Endothelial cell of umbilical vein (primary cell): Measurements from ENCODE around the gene MALRD1. TPM values are rescaled to one million over a fixed set of nuclear protein-coding genes. Genes with fewer than 3 reads are reported as not detected.

Experiments used
- BruUV-seq: library from RNA; stranded (reverse); fragments of 400-500 nt; replicated peaks from 2 replicates; lab custom pipeline; 2021; lab: Mats Ljungman, UMichigan
- CTCF ChIA-PET: fragments of 300-600, 350-600 bp; sonication (Branson Sonifier 250); formaldehyde crosslinking; loops from one replicate; lab custom pipeline; 2021; ENCODE audit warnings: antibody characterized with exemption, inconsistent platforms; lab: Charles Lee
- POLR2A ChIA-PET: fragments of 300-600, 350-600 bp; sonication (Branson Sonifier 250); formaldehyde crosslinking; loops from one replicate; lab custom pipeline; 2021; ENCODE audit warnings: antibody characterized with exemption, inconsistent platforms; lab: Charles Lee
- DNase-seq: peaks from one replicate; pipeline ENCODE4 v3.0.0-alpha.2; 2011; ENCODE audit warnings: low read depth, low spot score
- FAIRE-seq: peaks from 2 replicates; lab custom pipeline; 2011; peaks lifted over from hg19 to GRCh38; lab: Jason Lieb, UNC
- H2AFZ ChIP-seq: 2 replicates; pipeline ENCODE4 v1.6.0; 2012; ENCODE audit warnings: low read depth, low read length, control low read depth, inconsistent platforms
- H3K27ac ChIP-seq: 2 replicates; pipeline ENCODE4 v1.5.1; 2011; ENCODE audit warnings: low read depth, mild to moderate bottlenecking, control low read depth, low read length, moderate library complexity; ENCODE audit not compliant: insufficient read depth
- H3K27me3 ChIP-seq, 2 experiments: 2 replicates each; pipeline versions ENCODE4 v1.6.0 to v1.6.1; 2011; ENCODE audit warnings: low read length in 2 of 2, mixed read lengths in 1 of 2; ENCODE audit not compliant: control insufficient read depth in 2 of 2, insufficient read depth in 2 of 2
- H3K36me3 ChIP-seq, 2 experiments: 2 replicates in 1 of 2; 3 replicates in 1 of 2; pipeline ENCODE4 v1.5.1; 2011; ENCODE audit warnings: low read length in 2 of 2, mild to moderate bottlenecking in 1 of 2, moderate library complexity in 1 of 2; ENCODE audit not compliant: control insufficient read depth in 2 of 2, insufficient read depth in 2 of 2; ENCODE audit errors: extremely low read depth in 1 of 2
- H3K4me1 ChIP-seq: 3 replicates; pipeline ENCODE4 v1.5.1; 2011; ENCODE audit warnings: mild to moderate bottlenecking, low read length; ENCODE audit not compliant: control insufficient read depth, insufficient read depth; ENCODE audit errors: extremely low read depth
- H3K4me2 ChIP-seq: 2 replicates; pipeline ENCODE4 v1.6.1; 2011; ENCODE audit warnings: low read length, control low read depth, mixed read lengths; ENCODE audit not compliant: insufficient read depth
- H3K4me3 ChIP-seq, 3 experiments: fragments of 200-600 bp in 1 of 3; sonication (generic), shearing (Covaris generic) in 1 of 3; replicated peaks in 1 of 3; 2 replicates each; pipeline ENCODE4 v1.5.1; 2011 to 2016; ENCODE audit warnings: control low read depth in 3 of 3, low read length in 3 of 3, mild to moderate bottlenecking in 2 of 3, inconsistent platforms in 1 of 3, low read depth in 1 of 3, moderate library complexity in 1 of 3; ENCODE audit not compliant: insufficient read depth in 1 of 3
- H3K79me2 ChIP-seq: 2 replicates; pipeline ENCODE4 v1.6.0; 2012; ENCODE audit warnings: low read length, inconsistent platforms; ENCODE audit not compliant: control insufficient read depth, insufficient read depth
- H3K9ac ChIP-seq: replicated peaks from 2 replicates; pipeline ENCODE3; 2011; ENCODE audit warnings: low read length, control low read depth; ENCODE audit not compliant: insufficient read depth; ENCODE audit errors: extremely low read depth
- H3K9me1 ChIP-seq: replicated peaks from 3 replicates; pipeline ENCODE4 v1.6.0; 2011; ENCODE audit warnings: mild to moderate bottlenecking, low read length; ENCODE audit not compliant: control insufficient read depth, insufficient read depth; ENCODE audit errors: extremely low read depth
- H3K9me3 ChIP-seq: replicated peaks from 2 replicates; pipeline ENCODE4 v1.5.1; 2012; ENCODE audit warnings: low read length, inconsistent platforms; ENCODE audit not compliant: control insufficient read depth, insufficient read depth
- H4K20me1 ChIP-seq: replicated peaks from 2 replicates; pipeline ENCODE3; 2011; ENCODE audit warnings: mild to moderate bottlenecking, low read length; ENCODE audit not compliant: control insufficient read depth, insufficient read depth; ENCODE audit errors: extremely low read depth
- CTCF ChIP-seq, 2 donors: IDR thresholded peaks; 1 replicate in 1 of 2; 2 replicates in 1 of 2; pipeline ENCODE4 v1.5.1; 2011; ENCODE audit warnings: low read length in 2 of 2, mild to moderate bottlenecking in 2 of 2, moderate library complexity in 2 of 2, control low read depth in 1 of 2, inconsistent platforms in 1 of 2, low read depth in 1 of 2; ENCODE audit not compliant: insufficient read depth in 1 of 2; ENCODE audit errors: extremely low read depth in 1 of 2
- EZH2 ChIP-seq: IDR thresholded peaks from 2 replicates; pipeline ENCODE4 v1.6.1; 2012; ENCODE audit warnings: borderline replicate concordance, low read depth, mild to moderate bottlenecking, moderate library complexity, low read length, inconsistent platforms; ENCODE audit not compliant: severe bottlenecking
- FOS ChIP-seq: IDR thresholded peaks from 2 replicates; pipeline ENCODE4 v1.6.1; 2011; ENCODE audit warnings: mild to moderate bottlenecking, low read length, moderate library complexity, borderline replicate concordance; ENCODE audit not compliant: insufficient read depth
- GATA2 ChIP-seq: IDR thresholded peaks from 2 replicates; pipeline ENCODE4 v1.7.0; 2011; ENCODE audit warnings: low read depth, mild to moderate bottlenecking, moderate library complexity, mixed read lengths, low read length; ENCODE audit not compliant: insufficient read length, insufficient read depth
- JUN ChIP-seq: IDR thresholded peaks from 2 replicates; pipeline ENCODE4 v1.6.1; 2011; ENCODE audit warnings: borderline replicate concordance, low read depth; ENCODE audit not compliant: insufficient read length, insufficient read depth
- MAX ChIP-seq: IDR thresholded peaks from 2 replicates; pipeline ENCODE4 v1.6.1; 2011; ENCODE audit not compliant: insufficient read depth, insufficient read length
- MYC ChIP-seq: IDR thresholded peaks from one replicate; pipeline ENCODE4 v1.6.1; 2011; ENCODE audit warnings: mild to moderate bottlenecking, low read depth, low read length
- POLR2A ChIP-seq: IDR thresholded peaks from 2 replicates; pipeline ENCODE4 v1.6.1; 2012; ENCODE audit warnings: low read depth, mild to moderate bottlenecking, control low read depth, low read length
- POLR2AphosphoS5 ChIP-seq: IDR thresholded peaks from 2 replicates; pipeline ENCODE4 v1.6.1; 2012; ENCODE audit warnings: low read depth, mild to moderate bottlenecking, control low read depth, low read length, moderate library complexity; ENCODE audit not compliant: insufficient read depth
- dilution Hi-C: fragments of 300-500 bp; cut with MboI; formaldehyde crosslinking; loops from one replicate; pipeline ENCODE4 v1.15.0; 2019; ENCODE audit warnings: low sequenced_read_pairs; ENCODE audit not compliant: extremely low pct_ligation_motif_present
- intact Hi-C: fragments of 100-400 bp; cut with micrococcal nuclease; formaldehyde crosslinking; loops from one replicate; pipeline ENCODE4 v1.10.0; 2022
- polyA plus RNA-seq, 4 experiments: library from polyadenylated mRNA; depleted of rRNA in 3 of 4; stranded (reverse) in 3 of 4; unstranded in 1 of 4; fragments of >200 nt; gene quantifications; 2 replicates each; pipeline versions ENCODE4 v1.2.1 to v1.2.3, GENCODE V29; 2011 to 2012; ENCODE audit warnings: missing spikeins in 1 of 4
- total RNA-seq: library from RNA; stranded (reverse); gene quantifications from 2 replicates; pipeline ENCODE4 v1.2.3, GENCODE V29; 2021

Gene MALRD1
- total and polyA plus RNA-seq, 2 donors (not counting 3 experiments of a cell fraction or from before 2014, with no cell fraction given) = not detected

- Histone ChIP-seq H3K9me3 (peaks cover 2% of the 10 kb centered on the region), H3K9me1 (no peaks in the 10 kb centered on the region), H3K79me2 (no peaks in the 10 kb centered on the region), H3K4me2 (no peak overlapping the region), H3K27ac (no peak overlapping the region), H3K4me3 (no peak overlapping the region), H3K27me3 (no peaks in the 10 kb centered on the region), H2AFZ (no peak overlapping the region), H3K9ac (no peak overlapping the region), H3K36me3 (no peaks in the 10 kb centered on the region), H3K4me1 (no peaks in the 10 kb centered on the region), H4K20me1 (no peaks in the 10 kb centered on the region)
- no peak for DNase-seq
- intact Hi-C loops = no loop called here
- FAIRE-seq = no peak
- POLR2A ChIA-PET = no interaction called here
- dilution Hi-C loops = no loop called here
- TF ChIP-seq FOS (no peak), JUN (no peak), GATA2 (no peak), MYC (no peak), EZH2 (no peak), MAX (no peak), CTCF (IDR thresholded peaks at IDR 0.05; ENCODE audit: extremely low read depth in 1 of 2, insufficient read depth in 1 of 2, low read depth in 1 of 2, low read length in 2 of 2) (no peak), POLR2AphosphoS5 (no peak), POLR2A (no peak)
- BruUV-seq = no TSS peak
- CTCF ChIA-PET = no interaction called here
Observed at GRCh38 chr10:19549503-19549902, 500.9 kb downstream of the MALRD1 start.
